ENCODE data around the gene VSIG1.

VSIG1 gene

DNA sequence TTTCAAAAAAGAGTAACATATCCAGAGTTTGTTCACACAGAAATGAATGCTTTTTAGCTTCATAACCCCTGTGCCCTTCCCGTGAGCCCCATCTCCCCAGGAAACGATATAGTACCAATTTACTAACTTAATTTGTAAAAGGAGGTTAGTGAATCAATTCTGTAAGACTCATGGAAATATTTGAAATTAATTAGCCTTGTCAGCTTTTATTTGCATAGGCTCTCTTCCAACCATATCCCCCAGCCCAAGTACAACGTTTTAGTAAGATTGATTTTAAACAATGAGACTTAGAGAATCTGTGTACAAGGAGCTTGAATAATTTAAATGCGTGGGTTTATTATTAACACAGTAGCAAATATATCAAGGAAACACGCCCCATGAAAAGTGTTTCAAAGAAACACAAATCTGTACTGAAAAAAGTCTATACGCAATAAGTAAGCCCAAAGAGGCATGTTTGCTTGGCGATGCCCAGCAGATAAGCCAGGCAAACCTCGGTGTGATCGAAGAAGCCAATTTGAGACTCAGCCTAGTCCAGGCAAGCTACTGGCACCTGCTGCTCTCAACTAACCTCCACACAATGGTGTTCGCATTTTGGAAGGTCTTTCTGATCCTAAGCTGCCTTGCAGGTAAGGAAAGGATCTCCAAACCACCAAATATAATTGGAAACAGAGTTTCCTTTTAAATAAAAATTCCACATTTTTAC is at the start of gene VSIG1:
VSIG1 (plus strand) TSS at position 512 of the 703 bp plus-strand sequence; CDS start at position 578, 66 bp downstream.
- DNase-seq = no peak

DNA sequence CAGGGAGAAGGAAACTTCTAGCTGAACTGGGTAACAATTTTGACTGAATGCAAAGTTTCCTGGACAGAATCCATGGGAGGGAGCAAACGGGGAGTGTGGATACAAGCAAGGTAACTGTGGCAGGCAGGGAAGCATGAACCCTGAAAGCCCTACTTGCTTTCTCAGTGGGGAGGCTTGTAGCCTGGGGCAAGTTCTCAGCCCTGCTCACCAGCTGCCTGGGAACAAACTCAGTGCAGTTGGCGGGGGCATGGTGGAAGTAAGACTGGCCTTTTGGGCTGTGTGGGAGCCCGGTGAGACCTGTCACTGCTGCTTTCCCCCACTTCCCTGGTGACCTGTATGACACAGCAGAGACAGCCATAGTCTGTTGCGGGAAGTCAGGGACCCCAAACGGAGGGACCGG is 48.7 kb upstream of the VSIG1 start:
- DNase-seq = no peak

DNA sequence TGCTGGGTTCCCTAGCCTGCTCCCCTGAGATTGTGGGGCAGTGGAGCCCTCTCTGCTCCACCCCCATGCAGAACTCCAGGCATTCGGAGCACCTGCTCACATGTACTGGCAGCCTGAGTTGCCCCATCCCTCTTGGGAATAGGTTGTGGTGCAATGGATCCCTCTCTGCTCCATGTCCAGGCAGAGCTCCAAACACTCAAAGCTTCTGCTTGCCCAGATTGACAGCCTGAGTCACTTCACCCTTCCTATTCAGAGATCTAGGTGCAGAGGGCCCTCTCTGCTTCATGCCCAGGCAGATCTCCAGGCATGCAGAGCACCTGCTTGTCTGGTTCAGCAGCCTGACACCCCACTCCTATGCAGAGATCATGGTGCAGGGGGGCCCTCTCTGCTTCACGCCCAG is 44.1 kb upstream of the VSIG1 start:
- no peak for DNase-seq

DNA sequence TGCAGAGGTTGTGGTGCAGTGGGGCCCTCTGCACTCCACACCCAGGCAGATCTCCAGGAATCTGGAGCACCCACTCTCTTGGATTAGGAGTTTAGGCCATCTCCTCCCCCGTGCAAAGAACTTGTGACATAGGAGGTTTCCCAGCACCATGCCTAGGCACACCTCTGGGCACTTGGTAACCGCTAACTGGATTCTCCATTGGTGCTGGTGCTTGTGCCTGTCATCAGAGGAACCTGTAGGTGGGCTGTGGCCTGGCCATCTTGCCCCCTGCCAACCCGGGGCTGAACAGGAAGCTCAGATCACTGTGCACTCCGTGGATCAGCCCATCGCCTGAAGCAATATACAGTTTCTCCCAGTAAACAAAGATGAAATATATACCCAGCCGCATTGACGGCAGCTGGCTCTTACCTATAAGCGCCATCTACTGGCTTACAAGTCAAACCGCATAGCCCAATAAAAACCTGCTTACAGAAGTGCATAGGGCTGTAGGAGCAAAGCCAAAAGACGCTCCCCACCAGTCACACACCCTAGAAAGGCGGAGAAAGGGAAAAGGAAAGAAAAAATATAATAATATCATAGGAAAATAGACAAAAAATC is 43.5 kb upstream of the VSIG1 start:
- DNase-seq = no peak

DNA sequence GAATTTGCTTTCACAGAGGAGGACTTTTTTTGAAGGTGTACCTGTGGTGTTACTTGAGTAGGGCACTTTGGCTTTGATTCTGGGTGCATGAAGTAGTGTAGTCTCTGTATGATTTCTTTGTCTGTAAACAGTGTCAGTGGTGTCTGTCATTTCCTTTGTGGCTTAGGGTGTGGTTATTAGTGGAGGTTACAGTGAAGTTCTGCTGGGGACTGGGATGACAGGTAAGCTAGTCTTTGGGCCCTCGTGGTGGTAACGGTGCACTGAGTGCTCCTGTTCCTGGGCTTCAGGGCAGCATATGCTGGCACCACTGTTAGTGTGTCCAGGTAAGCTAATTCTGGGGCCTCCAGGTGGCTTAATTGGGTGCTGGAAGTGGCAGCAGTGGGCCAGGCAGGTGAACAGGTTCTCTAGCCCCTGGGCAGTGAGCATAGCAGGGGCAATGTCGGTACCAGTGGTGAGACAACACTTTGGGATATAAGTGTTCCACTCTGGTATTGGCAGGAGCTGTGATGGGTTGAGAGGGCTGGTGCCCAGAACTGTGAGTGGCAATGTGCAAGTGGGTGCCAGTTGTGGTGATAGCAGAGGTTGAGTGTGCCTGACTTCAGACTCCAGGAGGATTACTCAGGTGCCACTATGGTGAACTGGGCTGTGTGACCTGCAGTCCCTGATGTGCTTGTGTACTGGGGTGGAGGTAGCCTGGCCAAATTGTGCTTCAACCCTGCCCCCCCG is 26.0 kb upstream of the VSIG1 start:
- DNase-seq = no peak

DNA sequence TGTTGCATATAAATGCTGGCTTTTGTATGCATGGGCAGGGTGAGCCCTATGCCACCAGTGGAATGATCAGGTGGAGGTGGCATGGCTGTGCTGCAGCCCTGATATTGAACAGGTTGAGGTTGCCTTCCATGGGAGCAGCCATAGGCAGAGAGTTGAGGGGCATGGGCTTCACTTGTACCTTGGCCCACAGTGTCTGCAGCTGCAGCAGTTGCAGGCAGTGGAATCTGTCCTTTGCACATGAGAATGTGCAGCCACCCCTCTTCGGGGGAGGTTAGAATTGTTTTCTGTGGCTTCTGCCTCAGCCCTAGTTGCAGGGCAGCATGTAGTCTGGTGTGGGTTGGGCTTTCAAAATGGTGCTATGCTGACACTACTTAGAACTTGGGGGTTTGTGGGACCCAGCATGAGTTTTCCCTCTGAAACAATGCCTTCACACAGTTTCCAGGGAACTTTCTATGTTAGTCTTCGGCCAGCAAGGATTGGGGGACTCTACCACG is 25.4 kb upstream of the VSIG1 start:
- no peak for DNase-seq

DNA sequence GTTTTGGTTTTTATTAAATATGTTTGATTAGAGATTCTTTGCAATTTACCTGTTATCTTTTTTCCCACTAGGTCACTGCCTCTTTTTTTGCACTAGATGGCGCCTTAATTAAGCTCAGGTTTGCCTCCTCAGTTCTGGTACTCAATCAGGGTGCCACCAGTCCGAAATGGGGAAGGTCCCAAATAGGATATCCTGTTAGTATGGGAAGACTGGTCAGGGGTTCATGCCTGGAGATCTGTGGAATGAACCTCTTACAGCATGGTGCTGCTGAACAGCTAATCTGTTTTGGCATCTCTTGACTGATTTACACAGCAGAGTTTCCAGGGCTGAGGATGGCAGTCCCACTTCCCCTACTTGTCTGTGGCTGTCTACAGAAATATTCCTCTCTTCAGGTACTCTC is 24.2 kb upstream of the VSIG1 start:
- no peak for DNase-seq

DNA sequence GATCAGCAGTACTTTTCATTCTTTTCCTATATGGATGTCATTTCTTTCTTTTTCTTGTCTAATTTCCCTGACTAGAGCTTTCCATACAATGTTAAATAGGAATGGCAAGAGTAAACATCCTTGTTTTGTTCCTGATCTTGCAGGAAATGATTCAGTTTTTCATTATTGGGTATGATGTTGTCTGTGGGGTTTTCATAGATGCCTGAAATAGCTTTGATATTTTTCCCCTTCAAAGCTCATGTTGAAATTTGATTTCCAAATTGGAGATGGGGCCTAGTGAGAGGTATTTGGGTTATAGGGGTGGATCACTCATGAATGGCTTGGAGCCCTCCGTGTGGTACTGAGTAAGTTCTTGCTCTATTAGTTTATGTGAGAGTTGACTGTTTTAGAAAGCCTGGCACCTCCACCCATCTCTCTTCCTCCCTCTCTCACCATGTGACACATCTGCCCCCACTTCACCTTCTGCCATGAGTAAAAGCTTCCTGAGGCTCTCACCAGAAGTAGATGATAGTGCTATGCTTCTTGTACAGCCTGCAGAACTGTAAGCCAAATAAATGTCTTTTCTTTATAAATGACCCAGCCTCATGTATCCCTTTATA is 22.3 kb upstream of the VSIG1 start:
- no peak for DNase-seq

DNA sequence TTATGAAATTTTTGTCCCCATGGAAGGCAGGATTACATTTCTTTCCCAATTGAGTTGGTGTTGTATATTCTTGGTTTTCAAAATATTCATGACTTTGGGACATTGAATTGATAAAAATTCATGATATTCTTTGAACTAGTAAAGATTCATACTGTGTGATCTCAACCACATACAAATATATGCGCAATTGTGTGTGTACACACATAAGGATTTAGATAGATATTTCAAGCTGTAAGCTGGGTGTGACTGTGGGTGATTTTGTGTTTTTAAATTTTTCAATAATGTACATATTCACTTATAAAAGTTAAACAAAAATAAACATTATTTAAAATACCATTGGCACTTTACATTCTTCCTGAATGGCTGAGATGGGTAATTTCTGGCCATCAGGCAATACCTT is 19.5 kb upstream of the VSIG1 start:
- DNase-seq = no peak

DNA sequence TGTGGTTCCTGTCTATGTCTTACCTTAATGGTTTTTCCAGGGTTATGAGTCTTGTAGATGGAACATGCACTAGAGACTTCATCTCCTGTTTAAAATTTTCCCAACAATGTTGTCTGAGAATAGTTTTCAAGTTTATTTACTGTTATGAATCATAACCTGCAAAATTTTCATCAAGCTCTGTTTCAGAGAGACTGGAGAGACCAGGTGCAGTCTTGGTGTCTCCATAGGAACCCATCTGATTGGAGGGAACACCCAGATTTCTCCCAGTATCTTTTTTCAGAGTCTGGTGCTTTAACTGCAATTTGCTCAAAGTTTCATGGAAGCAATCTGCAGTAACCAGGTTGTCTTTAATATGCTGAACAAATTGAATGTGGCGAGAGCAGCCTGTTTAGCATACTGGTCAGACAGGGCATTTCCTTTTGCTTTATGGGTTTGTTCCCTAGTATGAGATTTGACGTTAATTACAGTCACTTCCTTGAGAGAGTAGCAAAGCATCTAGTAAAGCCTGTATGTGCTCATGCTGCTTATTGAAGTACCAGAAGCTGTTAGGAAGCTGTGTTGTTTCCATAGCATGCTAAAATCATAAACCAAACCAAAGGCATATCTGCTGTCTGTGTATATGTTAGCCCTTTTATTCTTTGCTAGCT is 18.8 kb upstream of the VSIG1 start:
- no peak for DNase-seq

DNA sequence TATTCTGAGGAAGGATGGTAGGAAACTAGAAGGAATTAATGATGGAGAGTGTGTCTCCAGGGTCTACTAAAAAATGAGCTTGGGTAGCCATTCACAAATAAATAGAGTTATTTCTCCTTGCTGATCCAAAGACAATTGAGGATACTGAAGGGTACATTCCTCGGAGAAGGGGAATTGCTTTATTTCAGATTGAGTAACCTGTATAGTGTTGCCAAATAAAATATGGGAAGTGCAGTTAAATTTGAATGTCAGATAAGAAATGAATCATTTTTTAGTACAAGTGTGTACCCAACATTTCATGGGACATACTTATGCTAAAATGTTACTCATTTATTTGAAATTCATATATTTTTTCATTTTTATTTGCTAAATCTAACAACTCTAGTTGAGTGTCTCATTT is 16.0 kb upstream of the VSIG1 start:
- no peak for DNase-seq

DNA sequence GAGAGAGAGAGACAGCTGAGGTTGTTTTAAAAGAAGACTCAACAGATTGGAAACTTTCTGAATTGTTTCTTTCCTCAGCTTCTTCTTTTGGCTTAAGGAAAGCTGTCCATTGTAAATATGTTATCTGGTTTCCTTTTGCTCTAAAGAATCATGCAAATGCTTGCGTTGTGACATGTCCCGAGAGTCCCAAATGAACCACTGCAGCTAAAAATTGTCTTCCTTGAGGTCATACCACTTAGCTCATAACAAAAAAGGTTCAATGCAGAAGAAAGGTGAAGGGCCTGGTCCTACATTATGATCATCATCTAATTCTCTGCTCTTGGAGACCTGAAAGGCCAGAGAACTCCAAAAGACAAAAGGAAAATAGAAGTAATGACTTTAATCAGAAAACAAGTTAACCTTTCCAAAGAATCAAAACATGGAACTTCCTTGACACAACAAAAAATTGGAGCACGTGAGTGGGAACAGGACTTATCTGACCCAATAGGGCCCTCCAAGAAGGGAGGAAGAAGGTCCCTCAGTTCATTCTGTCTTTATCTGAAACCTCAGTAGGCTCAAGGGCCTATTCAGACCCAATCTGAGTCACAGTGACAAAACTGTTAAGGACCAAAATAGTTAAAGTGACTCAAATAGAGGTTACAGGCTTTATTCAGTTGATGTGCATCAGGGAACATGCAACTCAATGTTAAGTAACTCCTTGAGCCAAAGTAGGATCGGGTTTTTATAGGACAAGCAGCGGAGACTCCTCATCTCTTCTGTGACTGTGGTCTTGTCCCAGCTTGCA is 14.7 kb upstream of the VSIG1 start:
- no peak for DNase-seq

DNA sequence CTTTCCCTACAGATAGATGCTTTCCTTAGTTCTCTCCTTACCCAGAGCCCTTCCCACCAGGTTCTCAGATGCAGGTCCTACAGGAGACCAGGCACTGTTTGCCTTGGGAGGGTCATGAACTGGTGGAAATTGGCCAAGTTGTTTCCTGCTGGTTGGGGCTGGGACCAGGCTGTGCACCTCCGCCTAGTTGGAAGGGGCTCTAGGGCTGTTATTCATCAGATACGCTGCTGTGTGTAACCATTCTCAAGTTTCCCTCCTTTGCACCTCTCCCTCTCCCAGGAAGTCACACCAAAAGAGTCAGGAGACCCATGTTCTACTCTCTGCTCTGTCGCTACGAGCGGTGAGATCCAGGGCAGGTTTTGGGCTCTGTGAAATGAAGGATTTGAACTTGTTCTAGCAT is 11.9 kb upstream of the VSIG1 start:
- no peak for DNase-seq

DNA sequence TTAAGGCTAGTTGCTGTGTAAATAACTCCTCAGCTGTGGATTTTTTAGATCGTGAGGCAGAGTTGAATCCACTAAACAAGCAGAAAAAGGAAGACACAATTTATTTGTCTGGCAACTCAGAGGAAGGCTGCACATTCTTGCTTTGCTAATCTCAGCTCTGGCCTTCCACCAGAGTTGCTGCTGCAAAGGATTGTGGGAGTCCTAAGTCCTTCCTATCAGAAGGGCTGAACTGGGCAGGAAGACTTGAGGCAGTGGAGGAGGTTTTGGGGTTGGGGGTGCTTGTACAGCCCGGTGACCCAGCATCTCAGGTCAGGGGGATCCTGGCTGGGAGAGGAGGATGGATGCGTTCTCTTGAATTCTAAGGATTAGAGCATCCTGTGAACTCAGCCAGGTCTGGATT is 11.0 kb upstream of the VSIG1 start:
- DNase-seq = no peak

DNA sequence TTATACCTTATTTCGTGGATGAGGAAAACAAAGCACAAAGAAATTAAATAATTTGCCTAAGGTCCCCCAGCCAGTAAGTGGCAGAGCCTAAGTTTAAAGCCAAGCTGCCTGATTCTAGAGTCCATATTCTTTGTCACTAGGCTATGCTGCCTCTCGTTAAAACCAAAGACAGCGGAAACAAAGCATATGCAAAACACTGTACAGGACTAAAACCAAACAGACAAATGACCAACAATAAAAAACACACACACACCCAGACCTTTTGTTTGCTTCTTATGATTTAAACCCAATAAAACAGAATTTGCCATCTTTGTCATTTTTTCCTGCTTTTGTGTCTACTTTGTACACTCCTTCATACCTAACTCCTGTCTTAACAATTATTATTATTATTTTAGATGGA is 10.1 kb upstream of the VSIG1 start:
- no peak for DNase-seq

DNA sequence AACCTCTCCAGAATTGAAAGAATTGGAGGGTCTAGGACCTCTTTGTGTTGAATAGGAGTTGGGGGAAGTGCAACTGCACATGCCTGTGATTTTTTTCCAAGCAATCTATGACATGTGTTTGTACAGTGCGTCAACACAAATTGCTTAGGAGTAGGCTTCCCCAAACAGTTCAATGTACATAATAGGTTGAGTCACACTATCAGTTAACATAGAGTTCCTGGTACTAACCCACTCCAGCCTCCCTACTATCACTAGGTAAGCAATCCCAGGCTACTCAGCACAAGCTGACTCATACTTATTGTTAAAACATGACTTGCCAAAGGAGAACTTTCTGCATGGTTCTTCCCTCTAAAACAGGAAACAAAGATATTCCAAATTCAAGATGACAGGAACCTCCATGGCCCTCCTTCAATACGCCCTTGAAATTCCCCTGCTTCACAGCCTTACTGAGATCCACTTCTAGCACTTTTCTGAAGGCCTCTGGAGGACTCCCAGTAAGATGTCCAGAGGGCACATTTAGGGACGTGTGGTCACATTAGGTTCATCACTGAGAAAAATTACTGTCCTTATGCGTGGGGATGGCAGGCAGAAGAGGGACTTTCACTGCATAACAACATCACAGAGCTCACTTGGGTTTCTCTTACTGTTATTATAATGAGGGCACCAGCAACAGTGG is 8.4 kb upstream of the VSIG1 start:
- no peak for DNase-seq

DNA sequence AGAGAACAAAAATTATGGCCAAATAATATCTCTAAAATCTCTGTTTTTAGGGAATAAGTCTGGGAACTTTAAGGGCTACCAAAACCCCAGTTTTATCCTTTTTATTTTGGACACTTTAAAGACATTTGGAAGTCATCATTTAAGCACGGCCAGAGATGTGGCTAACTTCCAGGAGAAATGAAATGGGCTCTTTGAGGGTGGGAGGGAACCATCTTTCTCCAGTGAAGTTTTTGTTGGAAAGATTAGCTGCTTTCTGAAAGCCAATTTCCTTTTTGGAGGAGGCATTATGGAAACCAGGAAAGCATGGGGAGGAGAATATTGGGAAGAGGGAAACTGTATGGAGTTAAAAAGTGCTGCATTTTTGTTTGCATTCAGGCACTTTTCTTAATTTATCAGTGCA is 4.8 kb downstream of the VSIG1 start:
- DNase-seq = no peak

DNA sequence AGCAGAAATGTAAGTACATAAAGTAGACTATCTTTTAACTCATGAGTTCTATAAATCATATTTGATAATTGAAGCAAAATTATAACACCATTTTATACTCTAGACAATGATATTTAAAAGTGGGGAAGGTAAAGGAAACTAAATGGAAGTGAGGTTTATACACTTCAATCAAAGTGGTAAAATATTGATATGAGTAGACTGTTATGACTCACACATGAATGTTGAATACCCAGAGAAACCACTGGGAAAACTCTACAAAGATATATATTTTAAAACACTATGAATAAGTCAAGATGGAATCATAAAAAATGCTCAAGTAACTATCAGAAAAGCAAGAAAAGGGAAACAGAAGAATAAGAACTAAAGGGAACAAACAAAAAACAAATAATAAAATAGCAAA is 8.4 kb downstream of the VSIG1 start:
- no peak for DNase-seq

DNA sequence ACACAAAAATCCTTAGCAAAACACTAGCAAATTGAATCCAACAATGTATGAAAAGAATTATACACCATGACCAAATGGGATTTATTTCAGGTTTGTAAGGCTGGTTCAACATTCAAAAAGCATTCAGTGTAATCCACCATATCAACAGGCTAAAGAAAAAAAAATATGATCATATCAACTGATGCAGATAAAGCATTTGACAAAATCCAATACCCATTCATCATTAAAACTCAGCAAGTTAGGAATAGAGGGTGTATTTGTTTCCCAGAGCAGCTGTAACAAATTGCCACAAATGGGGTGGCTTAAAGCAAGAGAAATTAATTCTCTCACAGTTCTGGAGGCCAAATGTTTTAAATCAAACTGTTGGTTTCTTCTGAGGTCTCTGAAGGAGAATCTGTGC is 10.7 kb downstream of the VSIG1 start:
- no peak for DNase-seq

DNA sequence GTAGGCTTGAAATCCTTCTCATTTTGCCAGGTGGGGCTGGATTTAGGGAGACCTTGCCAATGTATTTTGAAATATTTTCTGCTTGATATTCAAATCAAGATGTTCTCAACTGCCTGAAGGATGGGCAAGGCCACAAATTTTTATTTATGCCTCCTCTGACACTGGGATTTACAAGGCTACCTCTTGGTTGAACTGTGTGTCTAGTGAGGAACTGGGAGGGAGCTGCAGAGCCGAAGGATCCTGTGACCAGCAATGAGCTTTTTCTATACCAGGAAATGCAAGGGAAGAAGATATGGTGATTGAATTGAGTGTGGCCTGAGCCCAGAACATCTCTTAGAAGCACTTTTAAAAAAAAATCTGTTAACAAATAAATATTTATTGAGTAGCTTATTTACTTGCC is 14.9 kb downstream of the VSIG1 start:
- no peak for DNase-seq

DNA sequence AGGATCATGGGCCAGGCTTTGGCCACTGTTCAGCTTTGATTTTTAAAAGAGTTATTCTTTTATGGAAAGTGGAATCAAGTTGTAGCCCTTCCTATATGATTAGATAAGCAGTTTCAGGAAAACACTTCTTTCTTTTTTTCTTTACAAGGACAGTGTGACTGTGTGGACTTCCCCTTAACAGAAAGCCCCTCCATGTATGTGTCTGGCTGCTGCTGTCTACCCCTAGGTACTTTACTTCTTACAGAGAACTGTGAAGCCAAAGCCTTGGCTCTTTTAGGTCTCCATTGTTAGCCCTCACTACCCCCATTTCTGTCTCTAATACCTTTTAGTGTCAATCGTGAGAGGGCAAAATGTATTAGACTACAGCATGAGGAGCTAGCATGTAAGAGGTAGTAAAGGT is 19.1 kb downstream of the VSIG1 start:
- no peak for DNase-seq

DNA sequence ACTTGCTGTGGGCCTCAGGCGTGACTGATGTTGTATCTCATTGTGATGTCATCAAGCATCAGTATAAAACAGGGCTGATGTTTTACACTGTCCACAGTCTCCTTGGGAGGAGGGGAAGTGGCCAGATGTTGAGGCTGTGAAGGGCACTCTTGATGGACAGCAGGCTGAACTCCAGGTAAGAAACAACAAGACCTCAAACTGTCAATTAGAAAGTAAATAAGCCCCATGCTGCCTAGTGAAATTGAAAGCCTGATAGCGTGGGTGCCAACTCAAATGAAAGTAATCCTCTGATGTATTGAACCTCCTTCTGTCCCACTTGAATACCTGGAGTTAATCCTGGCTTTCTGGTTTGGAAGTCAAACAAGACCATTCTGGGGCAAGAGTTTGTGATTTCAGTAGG is 19.7 kb downstream of the VSIG1 start:
- no peak for DNase-seq

Measured in GF-D8 (cell line).